NB4 (cell line): Measurements from ENCODE around the gene NDUFS6.

Experiments used
- DNase-seq: peaks from one replicate; pipeline ENCODE4 v3.0.0; 2010; ENCODE audit warnings: low read depth
- H3K4me3 ChIP-seq: one replicate; pipeline ENCODE4 v1.5.1; 2011; ENCODE audit warnings: mild to moderate bottlenecking, low read depth, low read length, moderate library complexity
- CTCF ChIP-seq: IDR thresholded peaks from one replicate; pipeline ENCODE4 v1.5.1; 2012; ENCODE audit warnings: low read depth, low read length
- MAX ChIP-seq: IDR thresholded peaks from 2 replicates; pipeline ENCODE4 v1.6.1; 2011; ENCODE audit warnings: low read depth, low read length
- MYC ChIP-seq: IDR thresholded peaks from 2 replicates; pipeline ENCODE4 v1.6.1; 2011; ENCODE audit warnings: low read depth, low read length
- POLR2A ChIP-seq: IDR thresholded peaks from 2 replicates; pipeline ENCODE4 v1.6.1; 2011; ENCODE audit warnings: mild to moderate bottlenecking; ENCODE audit not compliant: insufficient read length; ENCODE audit errors: extremely low read depth

NDUFS6 gene

GRCh38 chr5:1793301-1793740 is 7.9 kb upstream of the NDUFS6 start:
- peak; percentile 75 for DNase-seq
- TF ChIP-seq MYC: peak; percentile 75; the same call in 1 of the 2 replicates
- no peak for TF ChIP-seq CTCF
- peak; percentile 80; the same call in 1 of the 2 replicates for TF ChIP-seq MAX
- H3K4me3 ChIP-seq: peak overlapping the region; percentile 49

- DNase-seq: peak; percentile 64
- TF ChIP-seq MAX (no peak; the same call in 1 of the 2 replicates), MYC (no peak; the same call in 1 of the 2 replicates), CTCF (no peak), POLR2A (no peak)
- H3K4me3 ChIP-seq: peak overlapping the region; percentile 49
Observed at GRCh38 chr5:1793966-1794900, 7.0 kb upstream of the NDUFS6 start.

- DNase-seq: no peak
- no peak for TF ChIP-seq MYC
- TF ChIP-seq CTCF: no peak
- TF ChIP-seq MAX: no peak
- TF ChIP-seq POLR2A: no peak
- no peak overlapping the region for H3K4me3 ChIP-seq
Observed at GRCh38 chr5:1794901-1795290, 6.3 kb upstream of the NDUFS6 start.

- TF ChIP-seq MAX: no peak
- no peak for TF ChIP-seq POLR2A
- no peak for TF ChIP-seq MYC
- no peak for TF ChIP-seq CTCF
- peak; percentile 19 for DNase-seq
- no peak overlapping the region for H3K4me3 ChIP-seq
Observed at GRCh38 chr5:1795506-1795905, 5.7 kb upstream of the NDUFS6 start.

GRCh38 chr5:1795931-1796330 is 5.3 kb upstream of the NDUFS6 start:
- DNase-seq: peak; percentile 21
- no peak for TF ChIP-seq POLR2A
- TF ChIP-seq MAX: no peak
- no peak for TF ChIP-seq MYC
- TF ChIP-seq CTCF: no peak
- no peak overlapping the region for H3K4me3 ChIP-seq
